ENCODE data around the gene ICAM5. TPM values are rescaled to one million over a fixed set of nuclear protein-coding genes. Genes with fewer than 3 reads are reported as not detected.
"Not testable (repeated sequence)": the region's sequence is repeated elsewhere in the genome, so short reads cannot be mapped to it uniquely, and the experiment has no call there.

Gene ICAM5
- total RNA-seq, 4 donors from 2014 or later, result 0.27 to 0.48 TPM; not detected in 2

GRCh38 chr19:10277795-10278589 is 11.8 kb upstream of the ICAM5 start:
- TF ChIP-seq POLR2A (IDR thresholded peaks at IDR 0.05) (no peak), CTCF (IDR thresholded peaks at IDR 0.05) (no peak)
- intact Hi-C loops (cut with DNase I; ENCODE audit: low total_unique reads), result no loop called here

GRCh38 chr19:10278935-10279334 is 10.8 kb upstream of the ICAM5 start:
- 100% methylated on average over 1 of the region's 1 CpG; no CpG with 5 or more reads in 1 of the 2 donors for WGBS, 2 donors (ENCODE audit: low coverage in 1 of 2)
- H3K27me3 ChIP-seq, result no peaks in the 10 kb centered on the region
- DNase-seq, result no peak
- intact Hi-C loops (cut with DNase I; ENCODE audit: low total_unique reads) (no loop called here), in situ Hi-C loops (cut with MboI; ENCODE audit: low pct_ligation_motif_present in 1 of 4, low pct_unique_long_range_greater_than_20kb in 1 of 4, low sequenced_read_pairs in 3 of 4) (no loop called here)
- no peak overlapping the region for H3K27ac ChIP-seq
- H3K36me3 ChIP-seq, result no peaks in the 10 kb centered on the region
- TF ChIP-seq CTCF (IDR thresholded peaks at IDR 0.05) (no peak), EP300 (IDR thresholded peaks at IDR 0.05; ENCODE audit: low read depth) (no peak), POLR2AphosphoS5 (IDR thresholded peaks at IDR 0.05) (no peak), POLR2A (IDR thresholded peaks at IDR 0.05) (no peak)
- no peak overlapping the region for H3K4me3 ChIP-seq
- H3K9me3 ChIP-seq, result no peaks in the 10 kb centered on the region
- H3K4me1 ChIP-seq, result no peaks in the 10 kb centered on the region

More at GRCh38 chr19:10277795-10278589, 11.8 kb upstream of the ICAM5 start:
- in situ Hi-C loops (cut with MboI; ENCODE audit: low pct_ligation_motif_present in 1 of 4, low pct_unique_long_range_greater_than_20kb in 1 of 4, low sequenced_read_pairs in 3 of 4), result no loop called here
- Histone ChIP-seq H3K4me3 (no peak overlapping the region), H3K36me3 (no peaks in the 10 kb centered on the region), H3K27ac (no peak overlapping the region), H3K4me1 (peaks cover 0 to 3% (median 0%) of the 10 kb centered on the region in 4 donors), H3K27me3 (no peaks in the 10 kb centered on the region), H3K9me3 (no peaks in the 10 kb centered on the region)
- no peak for DNase-seq
- 88 to 90% methylated on average over 4 to 9 of the region's 9 CpGs for WGBS, 2 donors (ENCODE audit: low coverage in 1 of 2)

GRCh38 chr19:10279737-10280442 is 9.9 kb upstream of the ICAM5 start:
- no peaks in the 10 kb centered on the region for H3K36me3 ChIP-seq
- TF ChIP-seq POLR2AphosphoS5 (IDR thresholded peaks at IDR 0.05), result no peak
- TF ChIP-seq POLR2A (IDR thresholded peaks at IDR 0.05), result no peak
- no peak for TF ChIP-seq EP300 (IDR thresholded peaks at IDR 0.05; ENCODE audit: low read depth)
- TF ChIP-seq CTCF (IDR thresholded peaks at IDR 0.05), result no peak
- H3K27me3 ChIP-seq, result no peaks in the 10 kb centered on the region
- WGBS, 2 donors (ENCODE audit: low coverage in 1 of 2), result 60 to 78% methylated on average over 1 to 5 of the region's 5 CpGs
- no peak overlapping the region for H3K4me3 ChIP-seq
- in situ Hi-C loops (cut with MboI; ENCODE audit: low pct_ligation_motif_present in 1 of 4, low pct_unique_long_range_greater_than_20kb in 1 of 4, low sequenced_read_pairs in 3 of 4) (no loop called here), intact Hi-C loops (cut with DNase I; ENCODE audit: low total_unique reads) (no loop called here)
- H3K27ac ChIP-seq, result no peak overlapping the region
- no peak for DNase-seq
- no peaks in the 10 kb centered on the region for H3K4me1 ChIP-seq
- H3K9me3 ChIP-seq, result no peaks in the 10 kb centered on the region

GRCh38 chr19:10282043-10282442 is 7.7 kb upstream of the ICAM5 start:
- H3K27me3 ChIP-seq; H3K27ac ChIP-seq; H3K9me3 ChIP-seq; intact Hi-C loops (cut with DNase I; ENCODE audit: low total_unique reads); H3K4me3 ChIP-seq; H3K36me3 ChIP-seq; DNase-seq; in situ Hi-C loops (cut with MboI; ENCODE audit: low pct_ligation_motif_present in 1 of 4, low pct_unique_long_range_greater_than_20kb in 1 of 4, low sequenced_read_pairs in 3 of 4); H3K4me1 ChIP-seq: not testable (repeated sequence)
- 92 to 100% methylated on average over 2 to 5 of the region's 5 CpGs for whole genome bisulfite sequencing, 2 donors (ENCODE audit: low coverage in 1 of 2)
